Esophagus squamous epithelium (tissue), 4 donors: Measurements from ENCODE around the gene PSMC1. TPM values are rescaled to one million over a fixed set of nuclear protein-coding genes. Genes with fewer than 3 reads are reported as not detected.

ENCODE experiments used
- total RNA-seq, 4 donors: library from RNA; depleted of rRNA; stranded (reverse); fragments of >200 nt; gene quantifications; one replicate each; pipeline ENCODE4 v1.1.0, GENCODE V29; 2016

PSMC1 gene
- total RNA-seq, 4 donors from 2014 or later, result 102 to 199 (median 142) TPM

Other genes with a start within 250 kb of the PSMC1 start
- under 1 TPM; 0.09 to 0.19 (median 0.13) TPM for gene KCNK13, start 194.6 kb upstream of the PSMC1 start, total RNA-seq
- 10 to 100 TPM in 3 of 4 donors, 1 to 10 TPM in 1; 9.6 to 13.4 (median 10.3) TPM for gene NRDE2, start 75.4 kb downstream of the PSMC1 start, total RNA-seq
- gene CALM1, start 140.5 kb downstream of the PSMC1 start, total RNA-seq, result 100 to 1,000 TPM; 329 to 554 (median 426) TPM